HepG2 (cell line): ENCODE measurements around the gene WDR91. TPM values are rescaled to one million over a fixed set of nuclear protein-coding genes. Genes with fewer than 3 reads are reported as not detected.

ENCODE experiments used
- ATF7 ChIP-seq, 2 experiments: fragments of 450-650 bp in 1 of 2; sonication (generic) in 1 of 2; formaldehyde crosslinking in 1 of 2; IDR thresholded peaks; 2 replicates each; pipeline versions ENCODE4 v1.4.0 to v1.6.1; 2016 to 2020; ENCODE audit warnings: antibody characterized with exemption in 1 of 2, mild to moderate bottlenecking in 1 of 2, missing genetic modification reagents in 1 of 2
- CCDC6 ChIP-seq: sonication (generic); formaldehyde crosslinking; IDR thresholded peaks from 2 replicates; pipeline ENCODE4 v1.8.1; 2022; ENCODE audit warnings: mild to moderate bottlenecking, missing genetic modification reagents, moderate library complexity
- DNMT3B ChIP-seq: conservative IDR thresholded peaks from 2 replicates; pipeline ENCODE4 v1.6.1; 2016; ENCODE audit warnings: missing biosample characterization, control low read depth
- KAT7 ChIP-seq: IDR thresholded peaks from 2 replicates; pipeline ENCODE4 v1.6.1; 2018; ENCODE audit warnings: borderline replicate concordance, missing compliant biosample characterization
- MLLT10 ChIP-seq: sonication (generic); formaldehyde crosslinking; IDR thresholded peaks from 2 replicates; pipeline ENCODE4 v1.4.0; 2020; ENCODE audit warnings: missing genetic modification reagents
- PHF5A ChIP-seq: IDR thresholded peaks from one replicate; pipeline ENCODE4 v1.6.1; 2018; ENCODE audit warnings: low read depth, missing genetic modification reagents; ENCODE audit not compliant: unreplicated experiment
- RBM22 ChIP-seq: fragments of 200-400 bp; formaldehyde crosslinking; optimal IDR thresholded peaks from 2 replicates; pipeline ENCODE3; 2017; ENCODE audit warnings: mild to moderate bottlenecking, low read length, moderate library complexity
- RBM39 ChIP-seq: fragments of 200-400 bp; formaldehyde crosslinking; IDR thresholded peaks from one replicate; pipeline ENCODE4 v1.6.1; 2018; ENCODE audit warnings: antibody characterized with exemption, mild to moderate bottlenecking, low read depth, low read length; ENCODE audit not compliant: poor library complexity, severe bottlenecking
- RXRA ChIP-seq: sonication (generic); formaldehyde crosslinking; IDR thresholded peaks from 2 replicates; pipeline ENCODE4 v1.5.1; 2020; ENCODE audit warnings: missing genetic modification reagents
- SAP130 ChIP-seq: IDR thresholded peaks from 2 replicates; pipeline ENCODE4 v1.6.1; 2016; ENCODE audit warnings: low read depth
- TSC22D2 ChIP-seq: sonication (generic); formaldehyde crosslinking; IDR thresholded peaks from 2 replicates; pipeline ENCODE4 v1.5.1; 2020; ENCODE audit warnings: missing genetic modification reagents, mild to moderate bottlenecking, borderline replicate concordance
- ZKSCAN5 ChIP-seq: sonication (generic); formaldehyde crosslinking; IDR thresholded peaks from 2 replicates; pipeline ENCODE4 v1.5.1; 2020; ENCODE audit warnings: mild to moderate bottlenecking, missing genetic modification reagents
- ZNF234 ChIP-seq: sonication (generic); formaldehyde crosslinking; conservative IDR thresholded peaks from 2 replicates; pipeline ENCODE4 v1.5.1; 2020; ENCODE audit warnings: mild to moderate bottlenecking, missing genetic modification reagents
- ZNF256 ChIP-seq: sonication (generic); formaldehyde crosslinking; conservative IDR thresholded peaks from 2 replicates; pipeline ENCODE4 v1.4.0; 2020; ENCODE audit warnings: missing genetic modification reagents
- ZNF274 ChIP-seq: sonication (generic); formaldehyde crosslinking; IDR thresholded peaks from 2 replicates; pipeline ENCODE4 v1.5.1; 2020; ENCODE audit warnings: mild to moderate bottlenecking, missing genetic modification reagents
- ZNF3 ChIP-seq: IDR thresholded peaks from 2 replicates; pipeline ENCODE4 v1.7.0; 2017; ENCODE audit warnings: inconsistent platforms
- ZNF557 ChIP-seq: sonication (generic); formaldehyde crosslinking; IDR thresholded peaks from 2 replicates; pipeline ENCODE4 v1.4.0; 2020; ENCODE audit warnings: missing genetic modification reagents
- polyA plus RNA-seq, 8 experiments: library from polyadenylated mRNA; depleted of rRNA in 3 of 8; stranded (reverse) in 7 of 8; unstranded in 1 of 8; fragments of >200 nt; fragmentation: Illumina TruSeq in 4 of 8; extraction: Trizol in 4 of 8; gene quantifications; 2 replicates each; pipeline versions ENCODE4 v1.2.1 to v1.2.3, GENCODE V29; 2011 to 2016; ENCODE audit warnings: low read depth in 4 of 8, missing spikeins in 1 of 8, mixed read lengths in 1 of 8; ENCODE audit not compliant: insufficient read depth in 1 of 8
- total RNA-seq, 5 experiments: library from RNA; depleted of rRNA; stranded (reverse); fragments of >200 nt; fragmentation: Illumina TruSeq; extraction: Trizol; gene quantifications; 2 replicates each; pipeline ENCODE4 v1.2.3, GENCODE V29; 2016; ENCODE audit warnings: low read depth in 1 of 5
- TF ChIP-seq, protein P1 (sequence below): sonication (generic); formaldehyde crosslinking; IDR thresholded peaks from 2 replicates; pipeline ENCODE4 v1.5.0; 2020; ENCODE audit warnings: mild to moderate bottlenecking, missing genetic modification reagents
- TF ChIP-seq, protein P2 (sequence below): fragments of 450-650 bp; IDR thresholded peaks from 2 replicates; pipeline ENCODE4 v1.6.1; 2017
- TF ChIP-seq, protein P3 (sequence below): sonication (generic); formaldehyde crosslinking; IDR thresholded peaks from 2 replicates; pipeline ENCODE4 v1.5.1; 2020; ENCODE audit warnings: missing genetic modification reagents, mild to moderate bottlenecking, borderline replicate concordance
- TF ChIP-seq, protein P4 (sequence below): sonication (generic); formaldehyde crosslinking; IDR thresholded peaks from 2 replicates; pipeline ENCODE4 v1.5.1; 2020; ENCODE audit warnings: missing genetic modification reagents, mild to moderate bottlenecking, borderline replicate concordance

The WDR91 gene
- total and polyA plus RNA-seq, 2 of the 13 experiments (the other 11 are each of a cell fraction or from before 2014, with no cell fraction given): 11.6 to 12.1 TPM

DNA sequence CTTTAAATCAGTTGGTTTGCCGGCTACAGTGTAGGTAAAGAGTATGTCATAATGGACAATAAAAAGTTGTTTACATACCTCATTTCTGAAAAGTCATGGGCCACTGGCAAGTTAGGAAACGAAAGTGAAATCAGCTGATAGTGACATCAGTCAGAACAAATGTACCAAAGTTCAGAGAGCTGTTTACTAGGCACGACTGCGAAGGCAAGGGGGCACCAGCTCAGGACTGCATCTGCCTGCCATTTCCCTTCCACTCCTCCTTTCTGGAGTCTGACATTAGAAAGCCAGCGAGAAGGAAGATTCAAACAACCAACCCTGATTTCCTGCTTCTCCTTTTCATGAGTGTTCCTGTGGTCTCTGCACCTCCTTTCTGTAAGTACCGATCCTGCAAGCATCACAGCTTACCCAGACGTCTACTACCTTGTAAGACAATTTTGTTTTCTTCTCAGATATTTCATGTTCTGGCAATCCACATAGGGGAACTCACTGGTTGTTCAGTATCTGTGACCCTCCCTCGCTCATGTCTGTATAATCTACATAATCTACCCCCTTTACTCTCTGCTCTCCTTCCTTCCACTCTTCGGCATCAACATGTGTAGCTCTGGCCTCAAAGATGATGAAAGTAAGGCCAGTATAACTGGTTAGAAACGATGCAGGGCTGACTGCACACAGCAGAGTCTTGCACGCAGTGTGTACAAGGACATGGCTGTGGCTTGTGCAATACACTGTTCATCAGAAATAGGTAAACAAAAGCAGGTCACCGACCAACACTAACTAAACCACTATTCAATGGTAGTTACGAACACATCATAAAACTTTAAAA, 63.2 kb downstream of the WDR91 start, which contains the start of gene TMEM140 (continued):
- TF ChIP-seq, protein P1, sequence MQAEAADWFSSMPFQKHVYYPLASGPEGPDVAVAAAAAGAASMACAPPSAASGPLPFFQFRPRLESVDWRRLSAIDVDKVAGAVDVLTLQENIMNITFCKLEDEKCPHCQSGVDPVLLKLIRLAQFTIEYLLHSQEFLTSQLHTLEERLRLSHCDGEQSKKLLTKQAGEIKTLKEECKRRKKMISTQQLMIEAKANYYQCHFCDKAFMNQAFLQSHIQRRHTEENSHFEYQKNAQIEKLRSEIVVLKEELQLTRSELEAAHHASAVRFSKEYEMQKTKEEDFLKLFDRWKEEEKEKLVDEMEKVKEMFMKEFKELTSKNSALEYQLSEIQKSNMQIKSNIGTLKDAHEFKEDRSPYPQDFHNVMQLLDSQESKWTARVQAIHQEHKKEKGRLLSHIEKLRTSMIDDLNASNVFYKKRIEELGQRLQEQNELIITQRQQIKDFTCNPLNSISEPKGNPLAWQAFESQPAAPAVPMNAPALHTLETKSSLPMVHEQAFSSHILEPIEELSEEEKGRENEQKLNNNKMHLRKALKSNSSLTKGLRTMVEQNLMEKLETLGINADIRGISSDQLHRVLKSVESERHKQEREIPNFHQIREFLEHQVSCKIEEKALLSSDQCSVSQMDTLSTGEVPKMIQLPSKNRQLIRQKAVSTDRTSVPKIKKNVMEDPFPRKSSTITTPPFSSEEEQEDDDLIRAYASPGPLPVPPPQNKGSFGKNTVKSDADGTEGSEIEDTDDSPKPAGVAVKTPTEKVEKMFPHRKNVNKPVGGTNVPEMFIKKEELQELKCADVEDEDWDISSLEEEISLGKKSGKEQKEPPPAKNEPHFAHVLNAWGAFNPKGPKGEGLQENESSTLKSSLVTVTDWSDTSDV: no peak
- TF ChIP-seq ZNF256 (CRISPR knock-in tag): no peak
- TF ChIP-seq ZNF234 (CRISPR knock-in tag): no peak
- no peak for TF ChIP-seq RBM39
- no peak for TF ChIP-seq RBM22
- TF ChIP-seq ZKSCAN5: no peak
- no peak; the same call in 1 of the 2 replicates for TF ChIP-seq RXRA (CRISPR knock-in tag)
- TF ChIP-seq CCDC6: peak; percentile 76
- peak; percentile 95 for TF ChIP-seq ATF7 (IDR thresholded peaks at IDR 0.05)
- TF ChIP-seq ATF7 (CRISPR knock-in tag; IDR thresholded peaks at IDR 0.05): peak; percentile 99
- no peak for TF ChIP-seq ZNF3 (CRISPR knock-in tag)
- TF ChIP-seq ZNF274 (CRISPR knock-in tag): no peak
- TF ChIP-seq, protein P2, sequence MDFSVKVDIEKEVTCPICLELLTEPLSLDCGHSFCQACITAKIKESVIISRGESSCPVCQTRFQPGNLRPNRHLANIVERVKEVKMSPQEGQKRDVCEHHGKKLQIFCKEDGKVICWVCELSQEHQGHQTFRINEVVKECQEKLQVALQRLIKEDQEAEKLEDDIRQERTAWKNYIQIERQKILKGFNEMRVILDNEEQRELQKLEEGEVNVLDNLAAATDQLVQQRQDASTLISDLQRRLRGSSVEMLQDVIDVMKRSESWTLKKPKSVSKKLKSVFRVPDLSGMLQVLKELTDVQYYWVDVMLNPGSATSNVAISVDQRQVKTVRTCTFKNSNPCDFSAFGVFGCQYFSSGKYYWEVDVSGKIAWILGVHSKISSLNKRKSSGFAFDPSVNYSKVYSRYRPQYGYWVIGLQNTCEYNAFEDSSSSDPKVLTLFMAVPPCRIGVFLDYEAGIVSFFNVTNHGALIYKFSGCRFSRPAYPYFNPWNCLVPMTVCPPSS: no peak
- TF ChIP-seq ZNF557 (CRISPR knock-in tag): no peak
- TF ChIP-seq PHF5A (CRISPR knock-in tag): peak; percentile 31
- TF ChIP-seq, protein P3, sequence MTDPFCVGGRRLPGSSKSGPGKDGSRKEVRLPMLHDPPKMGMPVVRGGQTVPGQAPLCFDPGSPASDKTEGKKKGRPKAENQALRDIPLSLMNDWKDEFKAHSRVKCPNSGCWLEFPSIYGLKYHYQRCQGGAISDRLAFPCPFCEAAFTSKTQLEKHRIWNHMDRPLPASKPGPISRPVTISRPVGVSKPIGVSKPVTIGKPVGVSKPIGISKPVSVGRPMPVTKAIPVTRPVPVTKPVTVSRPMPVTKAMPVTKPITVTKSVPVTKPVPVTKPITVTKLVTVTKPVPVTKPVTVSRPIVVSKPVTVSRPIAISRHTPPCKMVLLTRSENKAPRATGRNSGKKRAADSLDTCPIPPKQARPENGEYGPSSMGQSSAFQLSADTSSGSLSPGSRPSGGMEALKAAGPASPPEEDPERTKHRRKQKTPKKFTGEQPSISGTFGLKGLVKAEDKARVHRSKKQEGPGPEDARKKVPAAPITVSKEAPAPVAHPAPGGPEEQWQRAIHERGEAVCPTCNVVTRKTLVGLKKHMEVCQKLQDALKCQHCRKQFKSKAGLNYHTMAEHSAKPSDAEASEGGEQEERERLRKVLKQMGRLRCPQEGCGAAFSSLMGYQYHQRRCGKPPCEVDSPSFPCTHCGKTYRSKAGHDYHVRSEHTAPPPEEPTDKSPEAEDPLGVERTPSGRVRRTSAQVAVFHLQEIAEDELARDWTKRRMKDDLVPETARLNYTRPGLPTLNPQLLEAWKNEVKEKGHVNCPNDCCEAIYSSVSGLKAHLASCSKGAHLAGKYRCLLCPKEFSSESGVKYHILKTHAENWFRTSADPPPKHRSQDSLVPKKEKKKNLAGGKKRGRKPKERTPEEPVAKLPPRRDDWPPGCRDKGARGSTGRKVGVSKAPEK (CRISPR knock-in tag): no peak
- TF ChIP-seq DNMT3B (CRISPR knock-in tag): no peak
- no peak for TF ChIP-seq MLLT10 (CRISPR knock-in tag)
- TF ChIP-seq KAT7 (CRISPR knock-in tag): peak; percentile 90
- peak; percentile 96 for TF ChIP-seq SAP130 (CRISPR knock-in tag)
- TF ChIP-seq, protein P4, sequence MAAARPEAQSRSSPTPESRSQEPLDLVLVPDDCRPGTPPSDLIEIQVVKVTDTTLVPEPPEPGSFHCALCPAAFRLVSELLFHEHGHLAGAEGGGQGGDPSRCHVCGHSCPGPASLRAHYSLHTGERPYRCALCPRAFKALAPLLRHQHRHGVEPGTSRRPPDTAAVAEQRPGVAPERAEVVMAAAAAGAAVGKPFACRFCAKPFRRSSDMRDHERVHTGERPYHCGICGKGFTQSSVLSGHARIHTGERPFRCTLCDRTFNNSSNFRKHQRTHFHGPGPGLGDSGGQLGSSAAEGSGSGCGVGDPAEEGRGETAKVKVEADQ (CRISPR knock-in tag): no peak
- TF ChIP-seq TSC22D2: 0 out of 2 replicates have a peak, but pooled peaks have one; percentile 21
